Measurements from ENCODE around the gene DDX42.

GRCh38 chr17:63786971-63787711, 13.2 kb downstream of the DDX42 start:
- TF ChIP-seq POLR2A (IDR thresholded peaks at IDR 0.05) = no peak
- TF ChIP-seq CTCF (IDR thresholded peaks at IDR 0.05) = no peak
